Left ventricle myocardium inferior (tissue), 1 donor: ENCODE measurements around the gene HOXA2. TPM values are rescaled to one million over a fixed set of nuclear protein-coding genes. Genes with fewer than 3 reads are reported as not detected.

ENCODE experiments used
- DNase-seq: peaks from one replicate; pipeline ENCODE4 v3.0.0-alpha.2; 2020
- H3K27ac ChIP-seq: fragments of 200-600 bp; replicated peaks from 2 replicates; pipeline ENCODE4 v1.8.0; 2021
- H3K27me3 ChIP-seq: fragments of 200-600 bp; 2 replicates; pipeline ENCODE4 v1.8.0; 2021; ENCODE audit warnings: low read depth
- H3K36me3 ChIP-seq: fragments of 200-600 bp; 2 replicates; pipeline ENCODE4 v1.8.0; 2021
- H3K4me1 ChIP-seq: fragments of 200-600 bp; 2 replicates; pipeline ENCODE4 v1.8.0; 2021
- H3K4me3 ChIP-seq: fragments of 200-600 bp; 2 replicates; pipeline ENCODE4 v1.8.0; 2021; ENCODE audit warnings: mild to moderate bottlenecking, moderate library complexity
- H3K9me3 ChIP-seq: fragments of 200-600 bp; replicated peaks from 2 replicates; pipeline ENCODE4 v1.8.0; 2021
- CTCF ChIP-seq: fragments of 200-600 bp; IDR thresholded peaks from 2 replicates; pipeline ENCODE4 v1.8.0; 2021; ENCODE audit warnings: antibody characterized with exemption, mild to moderate bottlenecking, borderline replicate concordance
- intact Hi-C: fragments of 100-400 bp; cut with micrococcal nuclease; formaldehyde crosslinking; loops from one replicate; pipeline ENCODE4 v1.11.0; 2022
- total RNA-seq: library from RNA; stranded (reverse); fragmentation: NEBNext Ultra II Directional; extraction: Animal tissue kit (Norgen Biotek cat#: 25700); gene quantifications from one replicate; pipeline ENCODE4 v1.2.1, GENCODE V29; 2021
- donor health status: DM: no; HTN: yes; CAD: no; lungs with severe emphysema.

HOXA2 gene
- total RNA-seq, 1 donor from 2014 or later = not detected

- no peak for DNase-seq
- H3K9me3 ChIP-seq = no peaks in the 10 kb centered on the region
- intact Hi-C loops = no loop called here
- TF ChIP-seq CTCF = no peak
- H3K4me1 ChIP-seq = peaks cover 27% of the 10 kb centered on the region
- peaks cover 100% of the 10 kb centered on the region for H3K27me3 ChIP-seq
- no peak overlapping the region for H3K4me3 ChIP-seq
- H3K27ac ChIP-seq = no peak overlapping the region
- H3K36me3 ChIP-seq = no peaks in the 10 kb centered on the region
Observed at GRCh38 chr7:27138985-27139333, 36.5 kb upstream of the HOXA2 start.

GRCh38 chr7:27138472-27138871 is 36.0 kb upstream of the HOXA2 start:
- H3K36me3 ChIP-seq = no peaks in the 10 kb centered on the region
- peaks cover 23% of the 10 kb centered on the region for H3K4me1 ChIP-seq
- intact Hi-C loops = no loop called here
- H3K27me3 ChIP-seq = peaks cover 100% of the 10 kb centered on the region
- no peak overlapping the region for H3K4me3 ChIP-seq
- DNase-seq = no peak
- no peaks in the 10 kb centered on the region for H3K9me3 ChIP-seq
- no peak overlapping the region for H3K27ac ChIP-seq
- TF ChIP-seq CTCF = no peak

- Histone ChIP-seq H3K27me3 (peaks cover 100% of the 10 kb centered on the region), H3K36me3 (no peaks in the 10 kb centered on the region), H3K27ac (no peak overlapping the region), H3K9me3 (no peaks in the 10 kb centered on the region), H3K4me1 (peaks cover 16% of the 10 kb centered on the region), H3K4me3 (no peak overlapping the region)
- intact Hi-C loops = no loop called here
- TF ChIP-seq CTCF = no peak
- no peak for DNase-seq
Observed at GRCh38 chr7:27137640-27138315, 35.3 kb upstream of the HOXA2 start.

GRCh38 chr7:27134392-27134791 is 31.9 kb upstream of the HOXA2 start:
- TF ChIP-seq CTCF = no peak
- no peak for DNase-seq
- H3K27me3 ChIP-seq = peaks cover 100% of the 10 kb centered on the region
- intact Hi-C loops = no loop called here
- H3K4me1 ChIP-seq = peaks cover 12% of the 10 kb centered on the region
- H3K36me3 ChIP-seq = no peaks in the 10 kb centered on the region
- H3K27ac ChIP-seq = no peak overlapping the region
- no peak overlapping the region for H3K4me3 ChIP-seq
- no peaks in the 10 kb centered on the region for H3K9me3 ChIP-seq

- H3K27ac ChIP-seq = no peak overlapping the region
- intact Hi-C loops = no loop called here
Observed at GRCh38 chr7:27133409-27134231, 31.1 kb upstream of the HOXA2 start.

More at GRCh38 chr7:27133409-27134231, 31.1 kb upstream of the HOXA2 start:
- peaks cover 10% of the 10 kb centered on the region for H3K4me1 ChIP-seq
- H3K27me3 ChIP-seq = peaks cover 100% of the 10 kb centered on the region
- H3K9me3 ChIP-seq = no peaks in the 10 kb centered on the region
- no peak overlapping the region for H3K4me3 ChIP-seq
- no peaks in the 10 kb centered on the region for H3K36me3 ChIP-seq
- no peak for TF ChIP-seq CTCF
- no peak for DNase-seq
